Stomach (tissue), 9 donors: ENCODE measurements around the gene CD320. TPM values are rescaled to one million over a fixed set of nuclear protein-coding genes. Genes with fewer than 3 reads are reported as not detected.

ENCODE experiments used
- DNase-seq, 2 donors: peaks; one replicate each; pipeline versions ENCODE4 v3.0.0 to v3.0.0-alpha.2; 2013 to 2019
- H3K27ac ChIP-seq, 5 donors: fragments of 200-600 bp in 4 of 5; sonication (generic) in 4 of 5; one replicate each; pipeline ENCODE4 v1.5.1; 2013 to 2019; ENCODE audit warnings: mild to moderate bottlenecking in 1 of 5, moderate library complexity in 1 of 5
- H3K27me3 ChIP-seq, 3 donors: fragments of 200-600 bp; sonication (generic); one replicate each; pipeline ENCODE4 v1.5.1; 2017 to 2019; ENCODE audit warnings: mixed run types in 1 of 3
- H3K36me3 ChIP-seq, 4 donors: fragments of 200-600 bp; sonication (generic); 1 replicate in 3 of 4; 2 replicates in 1 of 4; pipeline ENCODE4 v1.5.1; 2016 to 2019
- H3K4me1 ChIP-seq, 4 donors: fragments of 200-600 bp; sonication (generic); one replicate each; pipeline ENCODE4 v1.5.1; 2016 to 2019
- H3K4me3 ChIP-seq, 4 donors: fragments of 200-600 bp; sonication (generic) in 3 of 4; one replicate each; pipeline ENCODE4 v1.5.1; 2016 to 2019; ENCODE audit warnings: mild to moderate bottlenecking in 1 of 4
- H3K9me3 ChIP-seq, 4 donors: fragments of 200-600 bp; sonication (generic); one replicate each; pipeline ENCODE4 v1.5.1; 2016 to 2019
- CTCF ChIP-seq, 7 experiments: fragments of 450-650 bp in 4 of 7; fragments of 200-600 bp in 3 of 7; sonication (generic) in 3 of 7; IDR thresholded peaks; one replicate each; pipeline ENCODE4 v1.5.1; 2016 to 2019; ENCODE audit warnings: antibody characterized with exemption in 7 of 7, control low read depth in 2 of 7, mild to moderate bottlenecking in 1 of 7
- EP300 ChIP-seq: sonication (generic); formaldehyde crosslinking; IDR thresholded peaks from one replicate; pipeline ENCODE4 v1.6.1; 2017; ENCODE audit warnings: antibody characterized with exemption
- POLR2A ChIP-seq, 4 donors: fragments of 450-650 bp; IDR thresholded peaks; one replicate each; pipeline ENCODE4 v1.6.1; 2016; ENCODE audit warnings: antibody characterized with exemption in 4 of 4, control low read depth in 2 of 4, mild to moderate bottlenecking in 1 of 4, moderate library complexity in 1 of 4
- POLR2AphosphoS5 ChIP-seq, 3 donors: sonication (generic); formaldehyde crosslinking; IDR thresholded peaks; one replicate each; pipeline ENCODE4 v1.6.1; 2016; ENCODE audit warnings: antibody characterized with exemption in 3 of 3
- WGBS, 5 donors: extraction: QIAGEN DNeasy Blood & Tissue Kit in 3 of 5; methylation state at CpG; one replicate each; pipeline versions ENCODE4 v1.1.5 to v1.1.7; 2013 to 2018; 5-methylcytosine and 5-hydroxymethylcytosine counted together
- intact Hi-C: fragments of 100-400 bp; cut with DNase I; formaldehyde crosslinking; loops from one replicate; pipeline ENCODE4 v1.15.1; 2023; ENCODE audit warnings: low total_unique reads
- polyA plus RNA-seq, 3 donors: library from polyadenylated mRNA; stranded (reverse); fragments of 200-250 nt; gene quantifications; one replicate each; pipeline ENCODE4 v1.2.3, GENCODE V29; 2013
- total RNA-seq, 5 donors: library from RNA; depleted of rRNA; stranded (reverse); fragments of >200 nt; gene quantifications; one replicate each; pipeline versions ENCODE4 v1.1.0 to v1.2.3, GENCODE V29; 2014 to 2016
- donor health status: healthy with polysubstance abuse.
- donor health status: Bipolar disorder and iron deficiency.
- donor health status: healthy.

Gene CD320
- total and polyA plus RNA-seq, 8 donors, result 13.0 to 108 (median 22.6) TPM

- Histone ChIP-seq H3K36me3 (peaks cover 21 to 49% (median 47%) of the 10 kb centered on the region in 4 donors), H3K9me3 (no peaks in the 10 kb centered on the region), H3K27me3 (no peaks in the 10 kb centered on the region), H3K4me1 (peaks cover 27 to 44% (median 39%) of the 10 kb centered on the region in 4 donors), H3K27ac (peak overlapping the region in 4 of 5 donors; percentile 72 to 87 (median 81)), H3K4me3 (peak overlapping the region; percentile 58 to 70 (median 64))
- peak in 1 of 2 donors; percentile 23 for DNase-seq
- TF ChIP-seq EP300 (no peak), POLR2A (IDR thresholded peaks at IDR 0.05) (no peak), POLR2AphosphoS5 (IDR thresholded peaks at IDR 0.05) (no peak), CTCF (IDR thresholded peaks at IDR 0.05) (no peak)
- 68 to 82% (median 70%) methylated on average over 17 of the region's 17 CpGs for WGBS, 5 donors
- intact Hi-C loops, result no loop called here
Observed at GRCh38 chr19:8308891-8309291, 733 bp upstream of the CD320 start.

GRCh38 chr19:8307400-8307964 lies 676 bp downstream of the CD320 start:
- peaks cover 20 to 46% (median 38%) of the 10 kb centered on the region in 4 donors for H3K36me3 ChIP-seq
- H3K27me3 ChIP-seq, result no peaks in the 10 kb centered on the region
- intact Hi-C loops, result no loop called here
- peak overlapping the region; percentile 52 to 87 (median 80) for H3K27ac ChIP-seq
- peak overlapping the region; percentile 58 to 70 (median 64) for H3K4me3 ChIP-seq
- peak; percentile 25 to 29 for DNase-seq
- WGBS, 5 donors, result 7 to 16% (median 12%) methylated on average over 23 to 24 of the region's 24 CpGs
- no peaks in the 10 kb centered on the region for H3K9me3 ChIP-seq
- H3K4me1 ChIP-seq, result peaks cover 27 to 44% (median 41%) of the 10 kb centered on the region in 4 donors
- no peak for TF ChIP-seq POLR2A (IDR thresholded peaks at IDR 0.05)
- no peak for TF ChIP-seq POLR2AphosphoS5 (IDR thresholded peaks at IDR 0.05)
- TF ChIP-seq EP300, result no peak

DNA sequence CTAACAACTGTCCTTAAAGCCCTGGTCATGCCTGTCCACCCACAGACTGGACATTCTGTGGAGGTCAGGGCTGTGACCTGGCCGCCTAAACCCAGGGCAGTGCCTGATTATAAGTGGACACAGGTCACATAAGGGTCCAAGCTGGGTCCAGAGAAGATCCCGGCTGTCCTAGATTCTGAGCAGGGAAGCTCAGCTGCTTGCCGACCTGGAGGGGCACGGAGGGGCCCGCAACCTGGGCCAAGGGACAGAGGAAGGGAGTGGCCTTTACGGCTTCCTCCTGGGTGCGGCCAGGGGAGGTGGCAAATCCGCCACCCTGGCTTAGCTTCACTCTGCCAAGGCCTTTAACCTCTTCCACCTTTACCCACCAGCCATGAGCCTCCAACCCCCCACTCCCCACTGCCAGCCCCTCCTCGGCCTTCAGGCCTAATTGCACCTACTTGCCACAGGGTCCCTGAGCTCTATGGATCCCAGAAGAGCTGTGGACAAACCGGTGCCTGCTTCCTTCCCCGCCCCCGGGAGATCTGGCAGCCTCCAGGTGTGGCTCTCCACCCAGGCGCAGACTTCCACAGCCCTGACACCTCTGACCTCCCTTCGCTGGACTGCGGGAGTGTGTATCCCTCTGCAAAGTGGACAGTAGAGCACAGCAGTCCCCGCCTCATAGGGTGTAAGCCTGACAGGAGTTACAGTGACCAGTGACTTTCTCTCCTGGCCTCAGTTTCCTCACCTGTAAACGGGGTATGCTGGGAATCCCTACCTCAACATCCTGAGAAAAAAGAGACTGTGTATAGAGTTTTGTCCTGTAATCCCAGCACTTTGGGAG lies 1.7 kb downstream of the CD320 start:
- DNase-seq, result peak in 1 of 2 donors; percentile 25
- intact Hi-C loops, result no loop called here
- H3K9me3 ChIP-seq, result no peaks in the 10 kb centered on the region
- TF ChIP-seq POLR2A (IDR thresholded peaks at IDR 0.05) (no peak), POLR2AphosphoS5 (IDR thresholded peaks at IDR 0.05) (no peak), CTCF (IDR thresholded peaks at IDR 0.05) (no peak), EP300 (no peak)
- no peaks in the 10 kb centered on the region for H3K27me3 ChIP-seq
- 38 to 56% (median 53%) methylated on average over 13 to 17 of the region's 17 CpGs for WGBS, 5 donors
- peak overlapping the region in 4 of 5 donors; percentile 7 to 87 (median 16) for H3K27ac ChIP-seq
- H3K36me3 ChIP-seq, result peaks cover 14 to 46% (median 35%) of the 10 kb centered on the region in 4 donors
- peaks cover 27 to 46% (median 38%) of the 10 kb centered on the region in 4 donors for H3K4me1 ChIP-seq
- H3K4me3 ChIP-seq, result peak overlapping the region in 2 of 4 donors; percentile 64 to 70

GRCh38 chr19:8305798-8306197 lies 2.4 kb downstream of the CD320 start:
- intact Hi-C loops, result no loop called here
- TF ChIP-seq POLR2AphosphoS5 (IDR thresholded peaks at IDR 0.05) (no peak), CTCF (IDR thresholded peaks at IDR 0.05) (no peak), POLR2A (IDR thresholded peaks at IDR 0.05) (no peak), EP300 (no peak)
- no peaks in the 10 kb centered on the region for H3K27me3 ChIP-seq
- peaks cover 8 to 40% (median 29%) of the 10 kb centered on the region in 4 donors for H3K36me3 ChIP-seq
- WGBS, 5 donors, result 70 to 92% (median 80%) methylated on average over 4 of the region's 4 CpGs
- H3K4me1 ChIP-seq, result peaks cover 27 to 46% (median 37%) of the 10 kb centered on the region in 4 donors
- H3K9me3 ChIP-seq, result no peaks in the 10 kb centered on the region
- H3K27ac ChIP-seq, result peak overlapping the region in 2 of 5 donors; percentile 22 to 87
- no peak for DNase-seq
- H3K4me3 ChIP-seq, result no peak overlapping the region
